ENCODE measurements around the gene GRK1.
"Not testable (repeated sequence)": the region's sequence is repeated elsewhere in the genome, so short reads cannot be mapped to it uniquely, and the experiment has no call there.

GRK1 gene

DNA sequence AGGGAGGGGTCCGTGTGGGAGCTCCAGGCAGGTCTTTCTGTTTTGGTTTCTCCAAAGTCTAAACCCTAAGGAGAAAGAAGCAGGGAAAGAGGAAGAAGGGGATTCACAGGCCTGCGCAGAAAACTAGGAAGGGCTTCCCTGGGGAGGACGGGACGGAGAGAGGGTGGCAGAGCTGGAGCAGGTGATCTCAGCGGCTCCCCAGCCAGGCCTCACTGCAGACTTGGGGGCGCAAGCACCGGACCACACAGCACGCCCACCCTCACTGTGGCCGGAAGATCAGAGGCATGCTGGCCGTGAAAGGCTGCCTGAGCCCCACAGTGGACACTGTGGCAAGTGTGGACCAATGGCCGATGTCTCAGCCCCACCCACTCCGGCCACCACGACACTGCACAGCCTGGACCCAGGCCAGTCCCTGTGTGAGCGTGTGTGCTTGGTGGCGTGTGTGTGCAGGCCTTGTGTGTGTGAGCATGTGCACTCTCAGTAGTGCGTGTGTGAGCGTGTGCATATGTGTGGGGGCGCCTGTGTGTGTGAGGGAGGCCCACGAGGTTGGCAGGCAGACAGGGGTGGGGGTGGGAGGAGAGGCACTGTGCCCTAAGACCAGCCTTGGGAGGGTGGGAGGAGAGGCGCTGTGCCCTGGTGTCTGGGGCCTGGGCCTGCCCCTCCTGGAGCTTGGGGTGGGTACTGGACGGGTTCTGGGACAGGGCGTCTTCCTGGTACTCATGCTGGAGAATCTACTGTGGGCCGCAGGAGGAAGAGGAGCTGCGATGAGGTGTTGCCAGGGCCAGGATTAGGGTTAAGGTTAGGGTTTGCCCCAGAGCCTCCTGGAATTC, 76.6 kb downstream of the GRK1 start:
- no peak for DNase-seq (ENCODE audit: low spot score)

- DNase-seq (ENCODE audit: low spot score): no peak
Observed at GRCh38 chr13:113744197-113745000, 77.4 kb downstream of the GRK1 start.

DNA sequence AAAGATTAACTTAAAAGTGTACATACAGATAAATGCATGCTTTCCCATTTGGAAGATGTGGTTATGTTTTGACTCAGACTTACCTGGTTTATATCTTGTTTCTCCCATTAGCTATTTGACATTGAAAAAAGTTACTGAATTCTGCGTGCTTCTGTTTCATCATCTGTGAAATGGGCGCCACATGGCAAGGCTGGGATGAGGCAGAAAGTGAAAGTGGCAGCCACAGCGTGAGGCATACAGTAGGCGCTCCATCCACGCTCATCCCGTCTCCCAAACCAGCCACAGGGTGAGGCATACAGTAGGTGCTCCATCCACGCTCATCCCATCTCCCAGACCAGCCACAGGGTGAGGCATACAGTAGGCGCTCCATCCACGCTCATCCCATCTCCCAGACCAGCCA, 78.0 kb downstream of the GRK1 start:
- no peak for DNase-seq (ENCODE audit: low spot score)

GRCh38 chr13:113745500-113746142, 78.6 kb downstream of the GRK1 start:
- not testable (repeated sequence) for DNase-seq (ENCODE audit: low spot score)

- DNase-seq (ENCODE audit: low spot score): no peak
Observed at GRCh38 chr13:113746143-113746525, 79.1 kb downstream of the GRK1 start.

- DNase-seq (ENCODE audit: low spot score): no peak
Observed at GRCh38 chr13:113746671-113747070, 79.7 kb downstream of the GRK1 start.

GRCh38 chr13:113747291-113747833, 80.3 kb downstream of the GRK1 start:
- DNase-seq (ENCODE audit: low spot score): no peak

DNA sequence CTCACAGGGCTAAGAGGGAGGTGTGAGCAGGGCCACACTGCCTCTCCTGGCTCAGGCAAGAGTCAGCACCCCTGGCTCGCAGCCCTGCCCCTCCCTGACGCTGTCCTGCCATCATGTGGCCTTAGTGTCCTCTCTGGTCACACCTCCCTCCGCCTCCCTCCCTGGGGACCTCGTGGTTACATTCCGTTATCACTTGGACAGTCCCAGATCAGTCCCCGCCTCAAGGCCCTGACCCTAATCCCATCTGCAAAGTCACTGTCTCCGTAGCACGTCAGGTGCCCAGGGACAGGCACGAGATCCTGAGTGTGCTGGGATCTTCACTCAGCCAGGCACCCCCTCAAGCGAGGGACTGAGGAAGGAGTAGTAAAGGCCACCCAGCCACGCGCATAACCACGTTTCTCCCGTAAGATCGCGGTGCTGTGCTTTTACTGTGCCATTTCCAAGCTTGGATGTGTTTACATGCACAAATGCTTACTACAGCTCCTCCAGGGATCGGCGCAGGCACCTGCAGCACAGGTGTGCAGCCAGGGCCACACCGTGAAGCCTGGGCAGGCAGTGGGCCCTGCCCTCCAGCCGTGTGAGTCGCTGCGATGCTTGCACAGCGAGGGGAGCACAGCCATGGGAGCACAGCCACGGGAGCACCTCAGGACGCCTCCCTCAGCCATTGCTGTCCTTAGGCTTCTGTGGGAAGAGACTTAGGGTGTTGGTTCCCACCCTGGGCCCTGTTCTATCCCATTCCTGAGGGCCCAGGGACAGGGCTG, 81.3 kb downstream of the GRK1 start:
- no peak for DNase-seq (ENCODE audit: low spot score)

- no peak for DNase-seq (ENCODE audit: low spot score)
Observed at GRCh38 chr13:113748862-113749451, 81.9 kb downstream of the GRK1 start.

GRCh38 chr13:113749507-113749906, 82.5 kb downstream of the GRK1 start:
- no peak for DNase-seq (ENCODE audit: low spot score)

- DNase-seq (ENCODE audit: low spot score): no peak
Observed at GRCh38 chr13:113749967-113750366, 82.9 kb downstream of the GRK1 start.

- no peak for DNase-seq (ENCODE audit: low spot score)
Observed at GRCh38 chr13:113750554-113751399, 83.8 kb downstream of the GRK1 start.

DNA sequence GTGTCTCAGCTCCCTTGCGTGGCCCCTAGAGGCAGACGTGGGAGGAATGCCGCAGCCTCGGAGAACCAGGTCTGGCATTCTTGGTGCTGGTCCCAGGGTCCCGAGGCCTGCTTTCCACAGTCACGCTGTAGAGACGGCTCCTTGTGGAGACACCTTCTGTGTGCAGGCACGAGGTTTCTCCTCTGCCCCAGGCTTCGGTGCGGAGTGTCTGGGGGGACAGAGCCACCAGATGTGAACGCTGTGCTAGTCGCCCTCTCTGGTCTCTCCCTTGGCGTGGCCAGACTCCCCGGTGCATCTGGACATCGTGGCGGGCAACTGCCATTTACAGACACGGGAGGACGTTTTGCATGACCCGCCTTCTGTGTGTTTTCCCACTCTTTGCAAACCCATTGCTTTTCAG, 84.5 kb downstream of the GRK1 start:
- DNase-seq (ENCODE audit: low spot score): no peak

DNA sequence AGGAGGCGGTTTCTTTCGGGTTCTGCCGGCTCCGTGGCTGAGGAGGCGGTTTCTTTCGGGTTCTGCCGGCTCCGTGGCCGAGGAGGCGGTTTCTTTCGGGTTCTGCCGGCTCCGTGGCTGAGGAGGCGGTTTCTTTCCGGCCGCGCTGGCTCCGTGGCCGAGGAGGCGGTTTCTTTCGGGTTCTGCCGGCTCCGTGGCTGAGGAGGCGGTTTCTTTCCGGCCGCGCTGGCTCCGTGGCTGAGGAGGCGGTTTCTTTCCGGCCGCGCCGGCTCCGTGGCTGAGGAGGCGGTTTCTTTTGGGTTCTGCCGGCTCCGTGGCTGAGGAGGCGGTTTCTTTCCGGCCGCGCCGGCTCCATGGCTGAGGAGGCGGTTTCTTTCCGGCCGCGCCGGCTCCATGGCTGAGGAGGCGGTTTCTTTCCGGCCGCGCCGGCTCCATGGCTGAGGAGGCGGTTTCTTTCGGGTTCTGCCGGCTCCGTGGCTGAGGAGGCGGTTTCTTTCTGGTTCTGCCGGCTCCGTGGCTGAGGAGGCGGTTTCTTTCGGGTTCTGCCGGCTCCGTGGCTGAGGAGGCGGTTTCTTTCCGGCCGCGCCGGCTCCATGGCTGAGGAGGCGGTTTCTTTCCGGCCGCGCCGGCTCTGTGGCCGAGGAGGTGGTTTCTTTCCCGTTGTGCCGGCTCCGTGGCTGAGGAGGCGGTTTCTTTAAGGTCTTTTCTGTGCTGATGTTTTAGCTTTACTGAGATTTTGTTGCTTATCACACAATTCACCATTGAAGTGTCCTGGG, 85.4 kb downstream of the GRK1 start:
- not testable (repeated sequence) for DNase-seq (ENCODE audit: low spot score)

DNA sequence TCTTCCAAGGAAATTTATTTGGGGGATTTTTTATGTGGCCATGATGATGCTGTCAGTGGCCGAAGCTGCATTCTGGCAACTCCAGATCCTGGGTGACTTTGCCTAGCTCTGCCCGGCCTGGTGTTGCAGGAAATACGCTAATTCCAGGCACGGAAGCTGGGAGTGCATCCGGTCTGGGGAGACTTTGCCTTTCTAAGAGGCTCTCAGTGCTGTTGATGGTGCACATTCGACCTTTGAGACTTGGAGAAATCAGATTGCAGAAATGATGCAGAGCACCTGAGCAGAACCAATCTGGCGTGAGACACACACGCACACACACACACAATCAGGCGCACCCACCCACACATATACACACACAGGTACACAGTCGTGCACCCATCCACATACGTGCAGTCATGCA, 86.2 kb downstream of the GRK1 start:
- DNase-seq (ENCODE audit: low spot score): no peak

DNA sequence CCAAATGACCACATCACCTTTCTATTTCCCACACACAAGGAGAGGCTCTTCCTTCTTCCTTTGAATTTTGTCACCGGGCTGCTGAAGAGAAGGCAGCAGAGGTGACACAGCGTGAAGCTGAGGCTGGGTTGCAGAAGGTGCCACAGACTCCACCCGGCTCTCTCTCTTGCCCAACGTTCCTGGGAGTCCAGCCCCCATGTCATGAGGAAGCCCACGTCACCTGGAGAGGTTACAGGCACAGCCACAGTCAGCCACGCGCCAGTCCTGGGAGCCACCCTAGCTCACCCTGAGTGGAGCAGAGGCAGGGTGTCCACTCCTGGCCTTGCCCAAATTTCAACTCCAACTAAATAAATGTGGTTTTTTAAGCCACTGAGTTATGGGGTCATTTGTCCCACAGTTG, 87.2 kb downstream of the GRK1 start:
- DNase-seq (ENCODE audit: low spot score): no peak

GRCh38 chr13:113754691-113755090, 87.7 kb downstream of the GRK1 start:
- no peak for DNase-seq (ENCODE audit: low spot score)

GRCh38 chr13:113756441-113757097, 89.5 kb downstream of the GRK1 start:
- no peak for DNase-seq (ENCODE audit: low spot score)
